Stomach (tissue), 9 donors: Measurements from ENCODE around the gene ECE1. TPM values are rescaled to one million over a fixed set of nuclear protein-coding genes. Genes with fewer than 3 reads are reported as not detected.

Experiments used
- DNase-seq, 2 donors: peaks; one replicate each; pipeline versions ENCODE4 v3.0.0 to v3.0.0-alpha.2; 2013 to 2019
- H3K27ac ChIP-seq, 5 donors: fragments of 200-600 bp in 4 of 5; sonication (generic) in 4 of 5; one replicate each; pipeline ENCODE4 v1.5.1; 2013 to 2019; ENCODE audit warnings: mild to moderate bottlenecking in 1 of 5, moderate library complexity in 1 of 5
- H3K27me3 ChIP-seq, 3 donors: fragments of 200-600 bp; sonication (generic); one replicate each; pipeline ENCODE4 v1.5.1; 2017 to 2019; ENCODE audit warnings: mixed run types in 1 of 3
- H3K36me3 ChIP-seq, 4 donors: fragments of 200-600 bp; sonication (generic); 1 replicate in 3 of 4; 2 replicates in 1 of 4; pipeline ENCODE4 v1.5.1; 2016 to 2019
- H3K4me1 ChIP-seq, 4 donors: fragments of 200-600 bp; sonication (generic); one replicate each; pipeline ENCODE4 v1.5.1; 2016 to 2019
- H3K4me3 ChIP-seq, 4 donors: fragments of 200-600 bp; sonication (generic) in 3 of 4; one replicate each; pipeline ENCODE4 v1.5.1; 2016 to 2019; ENCODE audit warnings: mild to moderate bottlenecking in 1 of 4
- H3K9me3 ChIP-seq, 4 donors: fragments of 200-600 bp; sonication (generic); one replicate each; pipeline ENCODE4 v1.5.1; 2016 to 2019
- CTCF ChIP-seq, 7 experiments: fragments of 450-650 bp in 4 of 7; fragments of 200-600 bp in 3 of 7; sonication (generic) in 3 of 7; IDR thresholded peaks; one replicate each; pipeline ENCODE4 v1.5.1; 2016 to 2019; ENCODE audit warnings: antibody characterized with exemption in 7 of 7, control low read depth in 2 of 7, mild to moderate bottlenecking in 1 of 7
- EP300 ChIP-seq: sonication (generic); formaldehyde crosslinking; IDR thresholded peaks from one replicate; pipeline ENCODE4 v1.6.1; 2017; ENCODE audit warnings: antibody characterized with exemption
- POLR2A ChIP-seq, 4 donors: fragments of 450-650 bp; IDR thresholded peaks; one replicate each; pipeline ENCODE4 v1.6.1; 2016; ENCODE audit warnings: antibody characterized with exemption in 4 of 4, control low read depth in 2 of 4, mild to moderate bottlenecking in 1 of 4, moderate library complexity in 1 of 4
- POLR2AphosphoS5 ChIP-seq, 3 donors: sonication (generic); formaldehyde crosslinking; IDR thresholded peaks; one replicate each; pipeline ENCODE4 v1.6.1; 2016; ENCODE audit warnings: antibody characterized with exemption in 3 of 3
- WGBS, 5 donors: extraction: QIAGEN DNeasy Blood & Tissue Kit in 3 of 5; methylation state at CpG; one replicate each; pipeline versions ENCODE4 v1.1.5 to v1.1.7; 2013 to 2018; 5-methylcytosine and 5-hydroxymethylcytosine counted together
- intact Hi-C: fragments of 100-400 bp; cut with DNase I; formaldehyde crosslinking; loops from one replicate; pipeline ENCODE4 v1.15.1; 2023; ENCODE audit warnings: low total_unique reads
- polyA plus RNA-seq, 3 donors: library from polyadenylated mRNA; stranded (reverse); fragments of 200-250 nt; gene quantifications; one replicate each; pipeline ENCODE4 v1.2.3, GENCODE V29; 2013
- total RNA-seq, 5 donors: library from RNA; depleted of rRNA; stranded (reverse); fragments of >200 nt; gene quantifications; one replicate each; pipeline versions ENCODE4 v1.1.0 to v1.2.3, GENCODE V29; 2014 to 2016
- donor health status: healthy with polysubstance abuse.
- donor health status: Bipolar disorder and iron deficiency.
- donor health status: healthy.

ECE1 gene
- total and polyA plus RNA-seq, 8 donors: 17.6 to 574 (median 42.6) TPM

GRCh38 chr1:21272540-21272939 is 17.7 kb downstream of the ECE1 start:
- no peak for DNase-seq
- TF ChIP-seq EP300: no peak
- no peak for TF ChIP-seq POLR2A (IDR thresholded peaks at IDR 0.05)
- no peak for TF ChIP-seq CTCF (IDR thresholded peaks at IDR 0.05)
- no peak for TF ChIP-seq POLR2AphosphoS5 (IDR thresholded peaks at IDR 0.05)
- peaks cover 30 to 84% (median 67%) of the 10 kb centered on the region in 4 donors for H3K36me3 ChIP-seq
- H3K4me3 ChIP-seq: no peak overlapping the region
- H3K9me3 ChIP-seq: no peaks in the 10 kb centered on the region
- no peak overlapping the region for H3K27ac ChIP-seq
- WGBS, 5 donors: 90 to 100% (median 95%) methylated on average over 2 to 8 of the region's 8 CpGs
- no peaks in the 10 kb centered on the region for H3K27me3 ChIP-seq
- H3K4me1 ChIP-seq: peaks cover 40 to 54% (median 44%) of the 10 kb centered on the region in 4 donors
- intact Hi-C loops: no loop called here

- DNase-seq: no peak
- no peak overlapping the region for H3K4me3 ChIP-seq
- WGBS, 5 donors: 61 to 82% (median 67%) methylated on average over 5 to 6 of the region's 6 CpGs
- H3K9me3 ChIP-seq: no peaks in the 10 kb centered on the region
- peaks cover 30 to 48% (median 36%) of the 10 kb centered on the region in 4 donors for H3K4me1 ChIP-seq
- intact Hi-C loops: no loop called here
- H3K27ac ChIP-seq: no peak overlapping the region
- H3K36me3 ChIP-seq: peaks cover 34 to 89% (median 77%) of the 10 kb centered on the region in 4 donors
- TF ChIP-seq EP300: no peak
- TF ChIP-seq POLR2AphosphoS5 (IDR thresholded peaks at IDR 0.05): no peak
- no peak for TF ChIP-seq POLR2A (IDR thresholded peaks at IDR 0.05)
- no peak for TF ChIP-seq CTCF (IDR thresholded peaks at IDR 0.05)
- no peaks in the 10 kb centered on the region for H3K27me3 ChIP-seq
Observed at GRCh38 chr1:21271550-21271949, 18.7 kb downstream of the ECE1 start.

- peak; percentile 78 to 80 for DNase-seq
- Histone ChIP-seq H3K27me3 (no peaks in the 10 kb centered on the region), H3K4me1 (peaks cover 24 to 52% (median 35%) of the 10 kb centered on the region in 4 donors), H3K27ac (peak overlapping the region in 1 of 5 donors; percentile 63), H3K36me3 (peaks cover 34 to 93% (median 89%) of the 10 kb centered on the region in 4 donors), H3K9me3 (no peaks in the 10 kb centered on the region), H3K4me3 (no peak overlapping the region)
- intact Hi-C loops: no loop called here
- WGBS, 5 donors: 64 to 69% (median 66%) methylated on average over 9 of the region's 9 CpGs
- TF ChIP-seq EP300 (no peak), POLR2AphosphoS5 (IDR thresholded peaks at IDR 0.05) (no peak), CTCF (IDR thresholded peaks at IDR 0.05) (peak in 5 of 7 experiments; percentile 51 to 85 (median 73)), POLR2A (IDR thresholded peaks at IDR 0.05) (no peak)
Observed at GRCh38 chr1:21270086-21270689, 20.1 kb downstream of the ECE1 start.

GRCh38 chr1:21269461-21270085 is 20.7 kb downstream of the ECE1 start:
- intact Hi-C loops: no loop called here
- TF ChIP-seq POLR2A (IDR thresholded peaks at IDR 0.05) (no peak), POLR2AphosphoS5 (IDR thresholded peaks at IDR 0.05) (no peak), EP300 (no peak), CTCF (IDR thresholded peaks at IDR 0.05) (no peak)
- Histone ChIP-seq H3K27me3 (no peaks in the 10 kb centered on the region), H3K27ac (peak overlapping the region in 2 of 5 donors; percentile 54 to 63), H3K36me3 (peaks cover 34 to 94% (median 93%) of the 10 kb centered on the region in 4 donors), H3K4me1 (peaks cover 24 to 58% (median 35%) of the 10 kb centered on the region in 4 donors), H3K9me3 (no peaks in the 10 kb centered on the region), H3K4me3 (no peak overlapping the region)
- WGBS, 5 donors: 59 to 72% (median 62%) methylated on average over 7 of the region's 7 CpGs
- DNase-seq: no peak
